COR-L47 (cell line): ENCODE measurements around the gene PIPOX.

Source experiments
- DNase-seq: peaks from one replicate; lab custom pipeline; 2025; lab: John Stamatoyannopoulos, UW

PIPOX gene

GRCh38 chr17:29100296-29100695 is 57.4 kb downstream of the PIPOX start:
- DNase-seq: no peak

DNA sequence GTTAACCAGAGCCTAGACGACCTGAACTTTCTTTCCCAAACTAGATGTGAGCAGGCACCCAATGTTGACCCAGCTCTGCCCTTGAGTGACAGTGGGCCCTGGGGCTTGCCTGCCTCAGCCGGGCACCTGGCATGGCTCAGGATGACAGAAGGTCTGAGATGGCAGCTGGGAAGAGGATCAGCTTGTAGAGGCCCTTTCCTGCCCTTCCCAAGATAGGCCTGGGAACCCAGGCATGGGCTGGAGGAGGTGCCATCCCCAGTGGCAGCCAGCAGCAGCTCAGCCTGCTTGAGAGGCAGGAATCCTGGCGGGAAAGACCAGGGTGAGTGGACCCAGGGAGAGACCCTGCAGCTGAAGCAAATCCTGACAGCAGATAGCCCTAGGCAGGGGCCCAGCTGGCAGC is 59.1 kb downstream of the PIPOX start:
- no peak for DNase-seq

- no peak for DNase-seq
Measured at GRCh38 chr17:29102741-29103181, 59.8 kb downstream of the PIPOX start.

GRCh38 chr17:29103341-29103740 is 60.4 kb downstream of the PIPOX start:
- DNase-seq: no peak
